Neural progenitor cell (in vitro differentiated cells): ENCODE results near the gene PACSIN2.

Experiments used
- EZH2 ChIP-seq: fragments of 200-600 bp; sonication (generic); IDR thresholded peaks from 2 replicates; pipeline ENCODE4 v1.6.1; 2017; ENCODE audit warnings: antibody characterized with exemption, mild to moderate bottlenecking, moderate library complexity
- TF ChIP-seq, protein P1 (sequence below): fragments of 200-600 bp; sonication (generic); IDR thresholded peaks from 2 replicates; pipeline ENCODE4 v1.5.1; 2017; ENCODE audit warnings: antibody characterized with exemption, mild to moderate bottlenecking

GRCh38 chr22:42943981-42944380 is 71.0 kb downstream of the PACSIN2 start:
- no peak for TF ChIP-seq EZH2
- TF ChIP-seq, protein P1, sequence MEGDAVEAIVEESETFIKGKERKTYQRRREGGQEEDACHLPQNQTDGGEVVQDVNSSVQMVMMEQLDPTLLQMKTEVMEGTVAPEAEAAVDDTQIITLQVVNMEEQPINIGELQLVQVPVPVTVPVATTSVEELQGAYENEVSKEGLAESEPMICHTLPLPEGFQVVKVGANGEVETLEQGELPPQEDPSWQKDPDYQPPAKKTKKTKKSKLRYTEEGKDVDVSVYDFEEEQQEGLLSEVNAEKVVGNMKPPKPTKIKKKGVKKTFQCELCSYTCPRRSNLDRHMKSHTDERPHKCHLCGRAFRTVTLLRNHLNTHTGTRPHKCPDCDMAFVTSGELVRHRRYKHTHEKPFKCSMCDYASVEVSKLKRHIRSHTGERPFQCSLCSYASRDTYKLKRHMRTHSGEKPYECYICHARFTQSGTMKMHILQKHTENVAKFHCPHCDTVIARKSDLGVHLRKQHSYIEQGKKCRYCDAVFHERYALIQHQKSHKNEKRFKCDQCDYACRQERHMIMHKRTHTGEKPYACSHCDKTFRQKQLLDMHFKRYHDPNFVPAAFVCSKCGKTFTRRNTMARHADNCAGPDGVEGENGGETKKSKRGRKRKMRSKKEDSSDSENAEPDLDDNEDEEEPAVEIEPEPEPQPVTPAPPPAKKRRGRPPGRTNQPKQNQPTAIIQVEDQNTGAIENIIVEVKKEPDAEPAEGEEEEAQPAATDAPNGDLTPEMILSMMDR, result no peak
